ENCODE measurements around the gene ARHGAP1.

Gene ARHGAP1

GRCh38 chr11:46692450-46692849 is 8.0 kb downstream of the ARHGAP1 start:
- DNase-seq = no peak

GRCh38 chr11:46690702-46691101 is 9.7 kb downstream of the ARHGAP1 start:
- no peak for DNase-seq

GRCh38 chr11:46686886-46687795 is 13.3 kb downstream of the ARHGAP1 start:
- no peak for DNase-seq

- DNase-seq = no peak
Measured at GRCh38 chr11:46684367-46684766, 16.1 kb downstream of the ARHGAP1 start.

- DNase-seq = no peak
Measured at GRCh38 chr11:46682773-46683752, 17.4 kb downstream of the ARHGAP1 start.

- DNase-seq = no peak
Measured at GRCh38 chr11:46681814-46682213, 18.6 kb downstream of the ARHGAP1 start.

- no peak for DNase-seq
Measured at GRCh38 chr11:46680815-46681214, 19.6 kb downstream of the ARHGAP1 start.

GRCh38 chr11:46680164-46680760 is 20.2 kb downstream of the ARHGAP1 start:
- DNase-seq = no peak

GRCh38 chr11:46679241-46680163 is 20.9 kb downstream of the ARHGAP1 start:
- DNase-seq = no peak

- DNase-seq = no peak
Measured at GRCh38 chr11:46678741-46679130, 21.7 kb downstream of the ARHGAP1 start.

GRCh38 chr11:46677991-46678740 is 22.3 kb downstream of the ARHGAP1 start:
- no peak for DNase-seq

- DNase-seq = no peak
Measured at GRCh38 chr11:46677169-46677568, 23.2 kb downstream of the ARHGAP1 start.

- no peak for DNase-seq
Measured at GRCh38 chr11:46676436-46677158, 23.8 kb downstream of the ARHGAP1 start.

GRCh38 chr11:46675949-46676348 is 24.5 kb downstream of the ARHGAP1 start:
- no peak for DNase-seq

GRCh38 chr11:46675288-46675851 is 25.0 kb downstream of the ARHGAP1 start:
- DNase-seq = no peak

- no peak for DNase-seq
Measured at GRCh38 chr11:46674463-46675287, 25.7 kb downstream of the ARHGAP1 start.

- no peak for DNase-seq
Measured at GRCh38 chr11:46673713-46674462, 26.5 kb downstream of the ARHGAP1 start.

- DNase-seq = no peak
Measured at GRCh38 chr11:46672381-46672839, 28.0 kb downstream of the ARHGAP1 start.
